Measurements from ENCODE around the gene CTU2.

CTU2 gene

GRCh38 chr16:88719933-88720296 is 13.6 kb downstream of the CTU2 start:
- no peak for TF ChIP-seq CTCF (IDR thresholded peaks at IDR 0.05)
- DNase-seq (ENCODE audit: low spot score), result no peak
- H3K4me3 ChIP-seq, result no peak overlapping the region
- H3K27ac ChIP-seq, result no peak overlapping the region

- no peak for TF ChIP-seq CTCF (IDR thresholded peaks at IDR 0.05)
- DNase-seq (ENCODE audit: low spot score), result no peak
- H3K27ac ChIP-seq, result no peak overlapping the region
Measured at GRCh38 chr16:88720396-88720970, 14.2 kb downstream of the CTU2 start.

GRCh38 chr16:88721236-88721635 is 14.9 kb downstream of the CTU2 start:
- H3K4me3 ChIP-seq, result no peak overlapping the region
- H3K27ac ChIP-seq, result no peak overlapping the region
- TF ChIP-seq CTCF (IDR thresholded peaks at IDR 0.05), result no peak
- DNase-seq (ENCODE audit: low spot score), result no peak

More at GRCh38 chr16:88720396-88720970, 14.2 kb downstream of the CTU2 start:
- H3K4me3 ChIP-seq, result no peak overlapping the region

GRCh38 chr16:88721815-88722755 is 15.8 kb downstream of the CTU2 start:
- no peak for TF ChIP-seq CTCF (IDR thresholded peaks at IDR 0.05)
- H3K4me3 ChIP-seq, result no peak overlapping the region
- H3K27ac ChIP-seq, result no peak overlapping the region
- no peak for DNase-seq (ENCODE audit: low spot score)

GRCh38 chr16:88722784-88723506 is 16.6 kb downstream of the CTU2 start:
- TF ChIP-seq CTCF (IDR thresholded peaks at IDR 0.05), result no peak
- H3K4me3 ChIP-seq, result no peak overlapping the region
- no peak for DNase-seq (ENCODE audit: low spot score)
- H3K27ac ChIP-seq, result no peak overlapping the region

- DNase-seq (ENCODE audit: low spot score), result no peak
- no peak overlapping the region for H3K27ac ChIP-seq
- TF ChIP-seq CTCF (IDR thresholded peaks at IDR 0.05), result no peak
- H3K4me3 ChIP-seq, result no peak overlapping the region
Measured at GRCh38 chr16:88723507-88723887, 17.2 kb downstream of the CTU2 start.
